HG02610 (cell line): ENCODE measurements around the gene MBD3L2.
"Not testable (repeated sequence)": the region's sequence is repeated elsewhere in the genome, so short reads cannot be mapped to it uniquely, and the experiment has no call there.

Experiments used
- ATAC-seq: cut with Tn5 transposase; IDR thresholded peaks from one replicate; pipeline ENCODE4 v1.9.1; 2021; ENCODE audit warnings: mild to moderate bottlenecking, moderate library complexity; ENCODE audit not compliant: unreplicated experiment

MBD3L2 gene

GRCh38 chr19:7049021-7049420 is at the start of gene MBD3L2:
MBD3L2 (plus strand) TSS chr19:7049321; CDS start chr19:7049374, 53 bp downstream.
- not testable (repeated sequence) for ATAC-seq

DNA sequence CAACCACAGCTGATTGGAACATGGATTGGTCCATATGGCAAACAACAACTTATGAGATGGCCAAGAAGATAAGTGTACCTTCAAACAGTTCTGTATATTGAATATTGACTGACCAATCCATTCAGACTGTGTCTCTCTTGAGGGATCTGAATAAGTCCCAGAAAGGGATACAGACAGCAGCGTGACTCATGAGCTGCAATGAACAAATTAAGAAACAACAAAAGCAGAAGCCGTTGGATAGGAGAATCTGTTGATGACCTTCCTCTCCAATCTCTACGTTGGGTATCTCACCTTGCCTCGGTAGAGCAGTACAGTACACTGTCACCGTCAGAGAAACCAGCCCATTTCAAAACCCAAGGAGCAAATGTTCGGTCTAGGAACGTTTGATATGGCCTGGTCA is 49.2 kb upstream of the MBD3L2 start:
- ATAC-seq: no peak

GRCh38 chr19:7000333-7000732 is 48.8 kb upstream of the MBD3L2 start:
- no peak for ATAC-seq

DNA sequence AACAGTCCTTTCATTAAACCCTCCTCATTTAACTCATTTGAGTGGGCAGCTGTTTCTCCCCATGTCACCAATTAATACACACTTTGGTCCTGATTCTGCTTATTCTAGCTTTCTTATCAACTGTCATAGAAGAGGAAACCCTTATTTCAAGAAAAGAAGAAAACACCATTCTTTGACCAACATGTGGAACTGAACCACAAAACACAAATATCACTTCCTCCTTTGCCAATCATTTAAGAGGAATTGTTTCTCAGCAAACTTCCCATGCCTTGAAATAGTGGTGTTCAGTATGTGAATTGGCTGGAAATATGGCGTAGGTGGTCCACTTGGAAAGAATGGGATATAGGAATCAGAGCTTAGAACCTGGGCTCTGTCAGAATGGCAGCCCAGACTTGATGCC is 48.3 kb upstream of the MBD3L2 start:
- ATAC-seq: no peak

GRCh38 chr19:7004313-7004931 is 44.7 kb upstream of the MBD3L2 start:
- no peak for ATAC-seq

DNA sequence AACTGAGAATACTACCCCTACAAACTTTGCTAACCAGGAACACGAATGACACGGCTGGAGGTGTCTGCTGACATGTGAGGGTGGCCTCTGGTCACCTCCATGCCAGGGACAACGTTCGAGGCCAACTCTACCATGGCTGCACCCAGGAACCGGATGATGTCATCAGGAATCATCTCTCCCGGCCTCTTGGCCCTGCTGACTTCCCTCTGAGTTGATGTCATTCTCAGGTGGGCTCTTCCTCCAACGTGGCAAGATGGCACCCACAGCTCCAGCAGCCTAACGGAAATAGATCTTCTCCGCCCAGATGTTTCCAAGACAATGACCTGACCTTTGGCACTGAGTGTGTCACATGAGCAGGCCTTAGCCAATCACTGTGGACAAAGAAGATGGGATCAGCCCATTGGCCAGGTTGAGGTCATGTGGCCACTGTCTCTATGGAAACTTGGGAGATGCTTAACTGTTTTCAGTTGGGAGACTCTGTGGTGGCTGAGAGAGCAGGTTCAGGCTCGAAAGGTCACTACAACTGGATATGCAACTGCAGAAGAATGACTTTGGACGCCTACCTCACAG is 42.9 kb upstream of the MBD3L2 start:
- ATAC-seq: no peak

DNA sequence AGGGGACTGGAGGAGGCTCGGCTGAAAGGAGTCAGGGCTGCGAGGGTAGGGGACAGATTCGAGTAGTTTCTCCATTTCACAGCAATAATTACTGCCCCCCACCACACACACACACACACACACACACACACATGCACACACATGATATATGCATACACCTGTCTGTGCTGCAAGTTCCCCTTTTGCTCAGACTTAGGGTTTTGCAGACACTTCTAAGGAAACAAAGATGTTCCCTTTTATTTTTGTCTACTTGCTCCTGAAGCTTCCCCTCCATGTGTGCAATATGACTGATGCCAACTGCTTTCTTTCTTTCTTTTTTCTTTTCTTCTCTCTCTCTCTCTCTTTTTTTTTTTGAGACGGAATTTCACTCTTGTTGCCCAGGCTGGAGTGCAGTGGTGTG is 41.3 kb upstream of the MBD3L2 start:
- no peak for ATAC-seq

DNA sequence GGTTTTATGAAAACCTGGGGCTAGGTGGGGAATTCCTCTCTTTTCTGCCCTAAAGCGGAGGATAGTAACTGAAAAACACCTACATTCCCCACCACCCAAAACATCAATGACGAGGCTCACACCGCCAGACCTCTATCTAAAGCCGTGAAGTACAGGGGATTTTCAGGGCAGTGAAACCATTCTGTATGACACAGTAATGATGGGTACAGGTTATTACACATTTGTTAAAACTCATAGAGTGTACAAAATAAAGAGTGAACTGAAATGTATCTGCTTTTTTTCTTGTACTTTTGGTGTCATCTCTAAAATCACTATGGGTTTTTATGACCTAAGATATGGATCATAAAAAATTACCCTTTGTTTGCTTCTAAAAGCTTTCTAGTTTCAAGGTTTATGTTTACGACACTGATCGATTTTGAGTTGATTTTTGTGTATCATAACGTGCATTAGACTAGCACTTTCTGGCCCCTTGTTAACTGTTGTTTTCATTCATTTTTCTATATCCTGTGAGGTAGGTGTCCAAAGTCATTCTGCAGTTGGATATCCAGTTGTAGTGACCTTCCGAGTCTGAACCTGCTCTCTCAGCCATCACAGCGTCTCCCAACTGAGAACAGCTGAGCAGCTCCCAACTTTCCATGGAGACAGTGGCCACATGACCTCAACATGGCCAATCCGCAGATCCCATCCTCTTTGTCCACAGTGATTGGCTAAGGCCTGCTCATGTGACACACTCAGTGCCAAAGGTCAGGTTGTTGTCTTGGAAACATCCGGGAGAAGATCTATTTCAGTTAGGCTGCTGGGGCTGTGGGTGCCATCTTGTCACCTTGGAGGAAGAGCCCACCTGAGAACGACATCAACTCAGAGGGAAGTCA is 38.2 kb upstream of the MBD3L2 start:
- peak; percentile 40 for ATAC-seq

DNA sequence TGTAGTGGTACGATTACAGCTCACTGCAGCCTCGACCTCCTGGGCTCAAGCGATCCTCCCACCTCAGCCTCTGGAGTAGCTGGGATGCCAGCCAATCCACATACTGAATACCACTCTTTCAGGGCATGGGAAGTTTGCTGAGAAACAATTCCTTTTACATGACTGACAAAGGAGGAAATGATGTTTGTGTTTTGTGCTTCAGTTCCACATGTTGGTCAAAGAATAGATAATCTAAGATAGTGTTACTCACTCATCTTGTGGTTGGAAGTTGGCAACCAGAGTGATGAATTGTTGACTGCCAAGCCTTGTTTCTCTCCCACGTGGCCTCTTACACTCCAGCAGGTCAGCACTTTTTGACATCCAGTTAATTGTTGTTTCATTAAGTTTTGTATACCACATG is 35.4 kb upstream of the MBD3L2 start:
- ATAC-seq: no peak

GRCh38 chr19:7018828-7019227 is 30.3 kb upstream of the MBD3L2 start:
- no peak for ATAC-seq

- not testable (repeated sequence) for ATAC-seq
Measured at GRCh38 chr19:7021331-7021730, 27.8 kb upstream of the MBD3L2 start, which contains the start of gene MBD3L2B. MBD3L2B (minus strand) TSS chr19:7021431; CDS start chr19:7021397, 34 bp downstream.

DNA sequence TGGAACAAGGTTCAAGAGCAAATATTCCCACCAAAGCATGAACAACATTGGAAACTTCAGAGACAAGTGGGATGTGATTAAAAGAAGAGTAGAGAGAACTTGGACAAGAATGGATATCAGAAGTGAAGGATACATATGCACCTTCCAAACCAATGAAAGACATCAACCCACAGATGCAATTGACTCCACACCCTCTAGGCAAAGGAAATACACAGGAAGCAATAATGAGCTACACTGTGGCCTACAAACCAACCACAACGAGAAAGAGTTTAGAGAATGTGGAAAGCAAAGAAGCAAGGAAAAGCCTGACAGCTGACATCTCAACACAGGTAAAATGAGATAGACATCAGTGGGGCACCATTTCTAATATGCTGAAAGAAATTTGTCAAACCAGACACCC is 20.3 kb upstream of the MBD3L2 start:
- ATAC-seq: not testable (repeated sequence)

DNA sequence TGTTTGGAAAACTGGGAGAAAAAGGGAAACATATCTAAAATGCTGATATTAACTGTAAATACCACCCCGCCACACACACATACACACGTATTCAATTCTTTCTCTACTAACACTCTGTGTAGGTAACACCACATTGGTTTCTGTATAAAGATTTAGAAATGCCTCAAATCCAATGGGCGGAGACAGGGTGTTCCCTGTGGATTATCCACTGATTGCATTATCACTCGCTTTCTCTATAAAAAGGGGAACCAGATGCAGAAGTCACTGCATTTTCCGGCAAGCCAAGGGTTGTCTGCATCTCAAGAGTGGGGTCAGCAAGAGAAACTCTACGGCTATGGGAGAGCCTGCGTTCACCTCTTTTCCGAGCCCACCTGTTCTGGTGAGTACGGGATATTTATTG is 18.8 kb upstream of the MBD3L2 start, which contains the start of gene MBD3L5:
Gene MBD3L5 (plus strand): TSS at position 301 of the 400 bp plus-strand sequence. CDS start 34 bp downstream, at position 335.
- ATAC-seq: not testable (repeated sequence)

DNA sequence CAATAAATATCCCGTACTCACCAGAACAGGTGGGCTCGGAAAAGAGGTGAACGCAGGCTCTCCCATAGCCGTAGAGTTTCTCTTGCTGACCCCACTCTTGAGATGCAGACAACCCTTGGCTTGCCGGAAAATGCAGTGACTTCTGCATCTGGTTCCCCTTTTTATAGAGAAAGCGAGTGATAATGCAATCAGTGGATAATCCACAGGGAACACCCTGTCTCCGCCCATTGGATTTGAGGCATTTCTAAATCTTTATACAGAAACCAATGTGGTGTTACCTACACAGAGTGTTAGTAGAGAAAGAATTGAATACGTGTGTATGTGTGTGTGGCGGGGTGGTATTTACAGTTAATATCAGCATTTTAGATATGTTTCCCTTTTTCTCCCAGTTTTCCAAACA is 9.0 kb upstream of the MBD3L2 start, which contains the start of gene MBD3L4:
Gene MBD3L4 (minus strand): TSS at position 101 of the 400 bp plus-strand sequence. CDS start 35 bp downstream, at position 66.
- not testable (repeated sequence) for ATAC-seq

DNA sequence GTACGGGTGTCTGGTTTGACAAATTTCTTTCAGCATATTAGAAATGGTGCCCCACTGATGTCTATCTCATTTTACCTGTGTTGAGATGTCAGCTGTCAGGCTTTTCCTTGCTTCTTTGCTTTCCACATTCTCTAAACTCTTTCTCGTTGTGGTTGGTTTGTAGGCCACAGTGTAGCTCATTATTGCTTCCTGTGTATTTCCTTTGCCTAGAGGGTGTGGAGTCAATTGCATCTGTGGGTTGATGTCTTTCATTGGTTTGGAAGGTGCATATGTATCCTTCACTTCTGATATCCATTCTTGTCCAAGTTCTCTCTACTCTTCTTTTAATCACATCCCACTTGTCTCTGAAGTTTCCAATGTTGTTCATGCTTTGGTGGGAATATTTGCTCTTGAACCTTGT is 7.6 kb upstream of the MBD3L2 start:
- not testable (repeated sequence) for ATAC-seq

- not testable (repeated sequence) for ATAC-seq
Measured at GRCh38 chr19:7051421-7051820, 2.3 kb downstream of the MBD3L2 start.

GRCh38 chr19:7052896-7053295 is 3.8 kb downstream of the MBD3L2 start:
- ATAC-seq: not testable (repeated sequence)

DNA sequence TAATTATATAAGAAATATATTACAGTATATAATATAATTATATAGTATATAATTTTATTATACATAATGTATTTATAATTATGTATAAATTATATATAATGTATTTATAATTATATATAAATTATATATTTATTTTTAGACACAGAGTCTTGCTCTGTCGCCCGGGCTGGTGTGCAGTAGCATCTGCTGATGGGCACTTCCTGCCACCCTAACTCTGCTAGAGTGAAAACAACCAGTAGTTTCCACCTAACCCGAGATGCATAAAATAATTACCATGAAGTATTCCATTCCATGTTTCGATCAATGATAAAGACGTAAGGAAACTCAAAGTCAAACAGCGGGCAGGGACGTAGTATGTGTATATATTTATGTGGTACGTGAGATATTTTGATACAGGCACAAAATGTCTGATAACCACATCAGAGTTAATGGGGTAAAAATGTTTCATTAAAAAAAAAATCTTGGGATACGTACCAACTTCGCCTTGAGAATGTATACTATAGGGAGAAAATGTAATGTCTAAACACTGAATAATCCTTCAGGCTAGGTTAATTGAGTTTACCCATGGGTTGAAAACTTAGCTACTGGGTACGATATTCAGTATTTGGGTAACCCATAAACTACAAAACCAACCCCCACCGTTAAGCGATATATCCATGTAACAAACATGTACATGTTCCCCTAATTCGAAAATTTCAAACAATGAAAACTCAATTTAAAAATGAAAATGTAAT is 5.7 kb downstream of the MBD3L2 start:
- not testable (repeated sequence) for ATAC-seq

GRCh38 chr19:7055679-7056078 is 6.6 kb downstream of the MBD3L2 start:
- ATAC-seq: not testable (repeated sequence)

- ATAC-seq: not testable (repeated sequence)
Measured at GRCh38 chr19:7056371-7056770, 7.2 kb downstream of the MBD3L2 start.

- ATAC-seq: not testable (repeated sequence)
Measured at GRCh38 chr19:7058576-7058975, 9.5 kb downstream of the MBD3L2 start, which contains the start of gene MBD3L3. MBD3L3 (minus strand) TSS chr19:7058676; CDS start chr19:7058605, 71 bp downstream.
